NB4 (cell line): ENCODE measurements around the gene NODAL.

Experiments used
- DNase-seq: peaks from one replicate; pipeline ENCODE4 v3.0.0; 2010; ENCODE audit warnings: low read depth
- H3K4me3 ChIP-seq: one replicate; pipeline ENCODE4 v1.5.1; 2011; ENCODE audit warnings: mild to moderate bottlenecking, low read depth, low read length, moderate library complexity
- CTCF ChIP-seq: IDR thresholded peaks from one replicate; pipeline ENCODE4 v1.5.1; 2012; ENCODE audit warnings: low read depth, low read length
- MAX ChIP-seq: IDR thresholded peaks from 2 replicates; pipeline ENCODE4 v1.6.1; 2011; ENCODE audit warnings: low read depth, low read length
- MYC ChIP-seq: IDR thresholded peaks from 2 replicates; pipeline ENCODE4 v1.6.1; 2011; ENCODE audit warnings: low read depth, low read length
- POLR2A ChIP-seq: IDR thresholded peaks from 2 replicates; pipeline ENCODE4 v1.6.1; 2011; ENCODE audit warnings: mild to moderate bottlenecking; ENCODE audit not compliant: insufficient read length; ENCODE audit errors: extremely low read depth

The NODAL gene

DNA sequence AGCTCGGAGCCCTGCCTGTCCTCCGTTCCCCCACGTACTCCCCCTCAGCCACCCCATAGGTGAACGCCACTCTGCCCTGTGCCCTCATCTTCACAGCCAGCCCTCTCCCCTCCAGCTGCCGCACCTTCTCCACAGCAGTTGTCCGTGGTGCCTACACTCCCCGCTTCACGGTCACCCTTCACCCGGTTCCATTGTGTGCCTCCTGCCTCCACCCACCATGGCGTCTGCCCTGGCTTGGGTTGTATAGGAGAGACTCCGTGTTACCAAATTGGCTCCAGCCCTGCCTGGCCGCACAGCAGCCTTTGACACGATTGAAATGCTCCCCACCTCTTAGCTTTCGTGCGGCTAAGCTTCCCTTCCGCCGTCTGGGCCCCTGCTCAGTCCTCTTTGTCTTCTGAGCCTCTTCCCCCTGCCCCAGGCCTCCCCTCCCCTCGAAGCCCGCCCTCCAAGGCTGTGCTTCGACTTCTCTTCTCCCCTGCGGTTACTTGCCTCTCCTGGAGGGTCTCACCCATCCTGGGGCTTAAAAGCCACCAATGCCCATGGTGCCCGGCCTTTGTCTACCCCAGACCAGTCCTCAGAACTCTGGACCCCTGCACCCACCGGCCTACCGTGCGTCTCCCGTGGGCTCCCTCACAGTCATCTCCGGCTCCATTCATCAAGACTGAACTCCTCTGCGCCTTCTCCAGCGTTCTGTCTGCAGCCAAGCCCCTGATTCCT lies 18.5 kb upstream of the NODAL start:
- no peak for DNase-seq
- H3K4me3 ChIP-seq: no peak overlapping the region
- TF ChIP-seq POLR2A (no peak), MYC (no peak), MAX (no peak), CTCF (no peak)

- TF ChIP-seq POLR2A (no peak), CTCF (no peak), MYC (no peak), MAX (no peak)
- DNase-seq: peak; percentile 84
- no peak overlapping the region for H3K4me3 ChIP-seq
These were observed 17.7 kb upstream of the NODAL start for GRCh38 chr10:70459061-70459773.

DNA sequence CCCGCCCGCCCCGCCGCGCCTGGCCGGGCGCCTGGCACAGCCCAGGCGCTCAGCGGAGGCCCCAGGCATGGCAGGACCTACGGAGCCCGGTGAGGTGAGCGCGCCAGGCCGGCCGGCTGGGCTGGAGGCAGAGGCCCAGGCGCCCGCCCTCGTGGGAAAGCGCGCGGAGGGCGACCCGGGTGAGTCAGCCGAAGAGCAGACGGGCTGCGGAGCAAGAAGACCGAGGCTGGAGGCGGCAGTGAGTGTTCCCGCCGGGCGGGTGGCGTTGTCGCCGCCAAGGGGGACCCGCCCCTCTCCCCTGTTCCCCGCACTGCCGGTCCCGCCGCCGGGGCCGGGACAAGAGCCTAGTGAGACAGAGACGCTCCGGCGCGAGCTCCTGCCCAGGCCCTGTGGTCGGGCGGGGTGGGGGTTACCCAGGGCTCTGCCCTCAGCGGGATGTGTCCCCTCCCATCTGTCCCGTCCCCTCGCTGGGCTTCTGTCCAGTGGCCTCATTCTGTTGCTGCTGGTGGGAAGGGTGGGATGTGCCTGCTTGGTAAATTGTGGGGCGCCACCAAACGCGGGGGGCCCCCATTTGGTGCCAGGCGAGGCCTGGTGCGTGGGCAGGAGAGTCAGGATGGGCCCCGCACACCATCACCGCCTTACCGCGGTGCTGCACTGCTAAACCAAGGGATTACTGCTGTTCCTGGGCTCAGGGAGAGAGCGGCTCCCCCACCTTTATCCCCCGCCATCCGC lies 17.0 kb upstream of the NODAL start:
- H3K4me3 ChIP-seq: peak overlapping the region; percentile 34

GRCh38 chr10:70457759-70458305 lies 16.4 kb upstream of the NODAL start:
- DNase-seq: no peak
- TF ChIP-seq CTCF (no peak), POLR2A (no peak), MAX (no peak), MYC (no peak)
- no peak overlapping the region for H3K4me3 ChIP-seq

More for the DNA sequence above, 17.0 kb upstream of the NODAL start:
- peak; percentile 65 for TF ChIP-seq MAX
- TF ChIP-seq POLR2A: no peak
- DNase-seq: peak; percentile 83

DNA sequence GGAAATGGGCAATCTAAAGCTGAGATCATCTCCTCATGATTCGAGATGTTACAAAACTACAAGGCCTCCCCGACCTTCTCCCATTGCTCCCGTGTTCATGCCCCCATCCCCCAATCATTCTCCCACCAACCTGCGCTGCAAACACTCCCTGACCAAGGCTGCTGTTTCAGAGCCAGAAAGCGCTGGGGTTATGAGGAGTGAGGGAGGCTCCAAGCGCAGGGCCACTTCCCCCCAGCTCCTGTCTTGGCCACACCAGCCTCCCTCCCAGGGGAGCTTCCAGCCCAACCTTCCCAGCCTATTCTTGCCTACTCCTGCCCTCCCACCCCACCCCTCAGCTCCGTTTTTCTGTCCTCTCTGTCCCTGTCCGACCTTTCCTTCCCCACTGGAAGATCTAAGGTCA lies 14.7 kb upstream of the NODAL start:
- peak; percentile 30 for DNase-seq
- TF ChIP-seq MAX (no peak), POLR2A (no peak), CTCF (no peak), MYC (no peak)
- no peak overlapping the region for H3K4me3 ChIP-seq
